ENCODE results near the gene TRPM8.

TRPM8 gene

DNA sequence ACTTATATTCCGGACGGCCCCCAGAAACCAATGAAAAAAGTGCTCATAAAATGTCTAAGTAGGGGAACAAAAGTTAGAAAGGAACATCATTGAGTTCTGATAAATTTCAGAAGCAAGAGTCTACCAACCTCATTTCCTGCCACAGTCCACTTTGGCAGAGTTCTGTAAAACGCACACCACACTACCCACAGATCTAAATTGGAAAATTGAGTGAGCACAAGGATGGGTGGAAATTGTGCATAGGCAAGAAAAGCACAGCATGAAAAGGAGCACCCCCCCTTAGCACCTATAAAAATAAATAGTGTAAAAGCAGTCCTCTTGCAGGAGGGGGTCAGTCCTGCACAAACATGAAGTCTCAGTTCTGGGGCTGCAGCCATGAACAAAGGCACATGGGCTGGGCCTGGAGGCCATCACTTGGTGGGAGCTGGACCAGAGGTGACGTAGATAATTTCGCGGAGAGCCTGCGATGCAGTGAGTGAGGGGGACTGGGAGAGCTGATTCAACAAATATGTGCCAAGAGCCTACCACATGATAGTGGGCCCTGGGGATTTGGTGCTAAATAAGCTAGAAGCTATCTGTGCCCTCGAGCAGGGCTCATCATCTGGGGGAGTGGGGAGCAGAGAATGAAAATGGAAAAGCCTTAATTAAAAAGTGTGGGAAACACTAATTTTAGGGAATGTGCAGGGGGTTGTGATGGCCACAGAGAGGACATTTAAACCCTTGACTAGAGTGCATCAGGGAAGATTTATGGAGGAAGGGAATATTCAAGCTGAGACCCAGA, 84.4 kb downstream of the TRPM8 start:
- no peak for DNase-seq (ENCODE audit: low read depth in 2 of 3, low spot score in 2 of 3)

DNA sequence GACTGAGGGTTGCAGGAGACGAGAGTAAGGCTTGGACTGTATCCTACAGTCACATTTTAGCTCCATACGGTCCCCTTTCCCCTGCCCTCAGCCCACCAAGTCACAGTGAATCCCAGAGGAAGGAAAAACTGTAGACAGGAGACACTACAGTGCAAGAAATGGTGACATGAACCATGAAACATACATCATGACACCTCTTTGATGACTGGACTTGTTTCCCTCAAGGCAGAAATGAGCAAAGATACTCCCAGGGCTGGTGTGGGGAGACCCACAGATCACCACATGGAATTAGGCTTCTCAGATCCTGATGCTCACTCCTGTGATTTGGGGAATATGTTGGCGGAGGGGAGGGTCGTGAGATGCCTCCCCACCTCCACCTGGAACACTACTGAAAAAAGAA, 85.1 kb downstream of the TRPM8 start:
- DNase-seq (ENCODE audit: low read depth in 2 of 3, low spot score in 2 of 3) = no peak

DNA sequence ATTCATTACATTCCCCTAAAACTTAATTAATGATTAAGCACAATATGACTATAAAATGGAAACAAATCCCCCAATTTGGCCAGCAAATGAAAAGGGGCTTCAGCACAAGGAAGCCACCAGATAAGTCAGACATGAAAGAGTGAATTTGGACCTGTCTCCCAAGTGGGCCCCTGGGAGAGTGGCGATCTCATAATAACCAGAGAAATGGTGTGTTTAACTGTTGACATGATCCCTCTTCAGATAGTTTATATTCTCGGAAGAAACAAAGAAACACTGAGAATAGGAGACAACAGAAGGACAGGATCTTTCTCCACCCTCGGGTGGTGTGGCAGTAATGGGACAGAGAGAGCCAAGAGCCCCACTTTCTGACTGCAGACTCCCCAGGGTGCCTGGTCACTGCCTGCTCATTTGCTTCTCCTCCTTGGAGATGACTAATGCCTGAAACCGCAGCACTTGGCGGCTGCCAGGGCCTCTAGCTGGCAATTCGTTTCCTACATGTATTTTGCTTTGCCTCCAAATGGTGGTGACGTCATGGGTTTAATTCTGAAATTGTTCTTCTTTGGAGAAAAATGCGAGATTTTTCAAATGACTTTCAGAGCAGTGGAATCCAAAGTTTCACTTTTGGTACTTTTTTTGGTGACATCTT, 86.9 kb downstream of the TRPM8 start:
- no peak for DNase-seq (ENCODE audit: low read depth in 2 of 3, low spot score in 2 of 3)

DNA sequence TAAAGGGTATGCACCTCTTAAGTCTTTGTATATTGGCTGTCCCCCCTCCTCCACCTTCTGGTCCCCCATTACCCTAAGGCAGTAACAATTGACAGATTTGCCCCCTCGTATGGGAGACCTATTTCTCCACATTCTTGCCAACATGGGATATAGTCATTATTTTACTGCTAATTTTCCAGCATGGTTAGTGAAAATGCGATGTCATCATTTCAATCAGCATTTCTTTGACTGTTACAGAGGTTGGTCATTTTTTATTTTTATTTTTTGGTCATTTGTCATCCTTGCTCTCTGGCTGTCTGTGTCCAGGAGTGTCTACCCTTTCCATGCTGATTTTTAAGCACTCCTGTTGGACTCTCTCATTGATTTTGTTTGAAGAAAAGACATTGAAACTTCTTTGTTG, 88.0 kb downstream of the TRPM8 start:
- DNase-seq (ENCODE audit: low read depth in 2 of 3, low spot score in 2 of 3) = no peak

DNA sequence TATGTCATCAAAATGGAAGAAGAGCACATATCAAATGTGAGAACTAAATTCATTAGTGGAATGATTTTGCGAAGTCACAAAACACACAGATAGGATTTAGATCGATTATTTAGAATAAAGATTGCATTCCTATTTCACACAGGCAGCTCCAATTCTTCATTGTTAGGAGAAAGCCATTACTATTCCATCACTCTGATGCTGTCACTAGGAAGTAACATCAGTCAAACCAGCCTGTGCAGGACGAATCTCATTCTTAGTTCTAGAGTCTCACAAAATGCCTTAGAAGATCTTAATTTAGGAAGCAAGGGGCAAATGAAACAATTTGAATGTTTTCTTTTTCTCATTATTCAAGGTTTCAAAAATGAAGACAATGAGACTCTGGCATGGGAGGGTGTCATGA, 89.3 kb downstream of the TRPM8 start:
- DNase-seq (ENCODE audit: low read depth in 2 of 3, low spot score in 2 of 3) = no peak

DNA sequence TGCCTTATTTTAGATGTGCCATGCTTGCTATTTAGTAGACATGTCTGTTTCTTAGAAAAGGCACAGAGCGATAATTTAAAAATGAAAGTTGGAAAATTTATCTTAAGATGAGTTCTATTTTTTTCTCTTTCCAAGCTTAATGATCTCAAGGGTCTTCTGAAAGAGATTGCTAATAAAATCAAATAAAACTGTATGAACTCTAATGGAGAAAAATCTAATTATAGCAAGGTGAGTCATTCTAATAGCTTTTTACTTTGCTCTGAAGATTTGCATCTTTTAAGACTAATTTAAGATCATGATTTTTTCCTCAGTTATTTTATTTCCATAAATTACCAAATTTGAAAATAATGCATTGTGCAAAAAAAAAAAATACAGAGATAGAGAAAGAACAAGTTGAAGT, 97.3 kb downstream of the TRPM8 start:
- no peak for DNase-seq (ENCODE audit: low read depth in 2 of 3, low spot score in 2 of 3)

DNA sequence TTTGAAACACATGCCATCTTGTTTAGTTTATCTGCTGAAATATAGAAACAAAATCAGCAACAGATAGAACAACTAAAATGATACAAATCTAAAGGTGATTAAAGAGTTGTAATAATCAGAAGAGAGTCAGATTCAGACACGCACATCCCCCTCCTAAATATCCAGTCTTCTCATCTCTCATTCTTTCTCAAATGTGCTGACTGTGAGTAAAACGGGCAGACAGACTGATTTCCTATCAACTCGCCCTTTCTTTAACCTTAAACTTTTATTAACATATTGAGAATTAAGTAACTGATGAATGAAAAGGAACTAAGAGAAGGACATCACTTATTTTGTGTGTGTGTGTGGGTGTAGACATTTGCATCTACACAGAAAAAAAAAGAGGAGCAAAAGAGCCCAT, 98.7 kb downstream of the TRPM8 start:
- no peak for DNase-seq (ENCODE audit: low read depth in 2 of 3, low spot score in 2 of 3)

DNA sequence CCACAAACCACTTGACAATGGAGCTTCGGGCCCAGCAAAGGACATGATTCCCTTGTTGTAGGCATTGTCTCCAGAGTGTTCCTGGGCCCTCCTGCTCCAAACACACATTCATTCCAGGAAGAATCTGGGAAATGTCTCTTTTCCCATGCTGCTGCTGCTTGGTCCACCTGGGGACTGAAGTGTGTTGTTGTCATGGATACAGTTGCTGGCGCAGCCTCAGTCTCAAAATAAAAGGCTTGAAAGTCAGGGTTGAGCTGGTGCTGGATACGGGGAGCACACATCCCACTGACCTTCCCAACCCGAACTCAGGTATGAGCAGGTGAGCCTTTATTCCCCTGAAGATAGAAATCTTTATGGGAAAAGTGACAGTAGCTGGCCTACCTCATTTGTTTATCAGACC, 102.7 kb downstream of the TRPM8 start:
- no peak for DNase-seq (ENCODE audit: low read depth in 2 of 3, low spot score in 2 of 3)

DNA sequence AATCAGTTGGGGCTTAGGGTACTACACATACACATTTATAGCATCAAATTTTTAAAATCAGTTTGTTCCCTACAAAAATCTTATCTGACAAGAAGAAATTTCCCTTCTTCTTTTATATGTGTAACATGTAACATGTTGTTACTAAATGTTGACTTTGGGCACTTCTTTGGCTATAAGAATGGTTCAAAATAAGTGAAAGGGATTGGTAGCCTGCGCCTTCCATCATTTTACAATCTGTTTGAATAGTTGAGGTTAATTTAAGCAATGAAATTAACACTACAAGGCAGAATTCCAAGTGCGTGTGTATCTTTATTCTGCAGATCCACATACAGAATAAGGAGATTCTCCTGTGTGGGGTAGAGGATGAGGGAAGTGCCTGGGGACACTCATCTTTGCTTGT, 103.2 kb downstream of the TRPM8 start:
- DNase-seq (ENCODE audit: low read depth in 2 of 3, low spot score in 2 of 3) = no peak

DNA sequence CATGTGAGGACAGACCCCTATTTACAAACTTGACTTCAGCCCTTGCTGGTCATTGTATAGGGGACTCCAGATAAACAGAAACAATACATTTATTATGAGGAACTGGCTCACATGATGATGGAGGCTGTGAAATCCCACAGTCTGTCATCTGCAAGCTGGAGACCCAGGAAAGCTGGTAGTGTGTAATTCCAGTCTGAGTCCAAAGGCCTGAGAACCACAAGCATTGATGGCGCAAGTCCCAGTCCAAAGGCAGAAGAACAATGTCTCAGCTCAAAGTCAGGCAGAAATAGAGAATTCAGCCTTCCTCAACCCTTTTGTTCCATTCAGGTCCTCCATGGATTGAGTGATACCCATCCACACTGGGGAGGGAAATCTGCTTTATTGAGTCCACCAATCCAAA, 105.3 kb downstream of the TRPM8 start:
- DNase-seq (ENCODE audit: low read depth in 2 of 3, low spot score in 2 of 3) = no peak

DNA sequence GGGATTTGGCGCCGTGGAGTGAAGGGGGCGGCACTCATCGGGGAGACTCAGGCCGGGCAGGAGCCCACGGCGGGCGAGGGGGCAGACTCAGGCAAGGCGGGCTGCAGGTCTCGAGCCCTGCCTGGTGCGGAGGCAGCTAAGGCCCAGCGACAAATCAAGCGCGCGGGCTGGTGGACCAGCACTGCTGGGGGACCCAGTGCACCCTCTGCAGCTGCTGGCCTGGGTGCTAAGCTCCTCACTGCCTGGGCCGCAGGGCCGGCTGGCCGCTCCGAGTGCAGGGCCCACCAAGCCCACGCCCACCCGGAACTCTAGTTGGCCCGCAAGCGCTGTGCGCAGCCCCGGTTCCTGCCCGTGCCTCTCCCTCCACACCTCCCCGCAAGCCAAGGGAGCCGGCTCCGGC, 107.1 kb downstream of the TRPM8 start:
- no peak for DNase-seq (ENCODE audit: low read depth in 2 of 3, low spot score in 2 of 3)

DNA sequence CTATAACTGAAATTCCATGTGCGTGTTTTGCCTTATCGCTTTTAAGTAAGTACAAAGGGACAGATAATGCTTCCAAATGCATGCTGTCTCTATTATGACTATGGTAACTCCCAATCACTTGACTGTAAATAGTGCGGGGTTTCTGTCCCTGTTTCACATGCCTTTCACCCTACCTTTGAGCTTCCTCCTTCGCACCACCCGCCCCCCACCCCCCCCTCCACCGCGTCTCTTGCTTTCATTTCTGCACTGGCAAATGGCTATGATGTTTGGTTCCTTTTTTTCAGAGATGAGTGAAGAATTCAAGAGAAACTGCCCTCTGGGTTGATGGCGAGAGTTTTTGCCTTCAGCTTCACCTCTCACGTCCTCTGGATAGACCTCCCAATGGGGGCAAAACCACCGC, 108.3 kb downstream of the TRPM8 start:
- no peak for DNase-seq (ENCODE audit: low read depth in 2 of 3, low spot score in 2 of 3)

DNA sequence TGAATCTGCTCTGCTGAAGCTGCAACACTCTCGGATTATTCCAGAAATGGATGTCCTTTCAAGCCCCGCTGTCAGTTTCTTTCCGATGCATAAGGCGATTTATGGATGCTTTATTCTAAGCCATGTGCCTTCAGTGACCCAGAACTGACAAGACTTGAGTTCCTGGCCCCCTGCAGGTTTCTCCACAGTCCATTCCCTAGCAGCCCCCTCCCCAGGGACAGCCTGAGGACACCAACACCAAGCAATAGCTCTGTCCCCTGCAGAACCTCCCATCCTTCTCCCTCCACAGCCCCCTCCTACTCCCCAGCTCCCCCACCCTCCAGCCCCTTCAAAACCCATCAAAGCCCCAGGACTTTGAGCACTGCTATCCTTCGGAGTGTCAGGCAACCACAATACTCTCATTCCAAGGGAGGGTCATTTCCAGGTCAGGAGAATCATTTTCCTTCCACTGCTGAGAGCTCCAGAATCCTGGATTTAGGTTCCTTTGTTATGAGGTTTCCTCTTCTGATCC, 108.8 kb downstream of the TRPM8 start:
- DNase-seq (ENCODE audit: low read depth in 2 of 3, low spot score in 2 of 3) = no peak

DNA sequence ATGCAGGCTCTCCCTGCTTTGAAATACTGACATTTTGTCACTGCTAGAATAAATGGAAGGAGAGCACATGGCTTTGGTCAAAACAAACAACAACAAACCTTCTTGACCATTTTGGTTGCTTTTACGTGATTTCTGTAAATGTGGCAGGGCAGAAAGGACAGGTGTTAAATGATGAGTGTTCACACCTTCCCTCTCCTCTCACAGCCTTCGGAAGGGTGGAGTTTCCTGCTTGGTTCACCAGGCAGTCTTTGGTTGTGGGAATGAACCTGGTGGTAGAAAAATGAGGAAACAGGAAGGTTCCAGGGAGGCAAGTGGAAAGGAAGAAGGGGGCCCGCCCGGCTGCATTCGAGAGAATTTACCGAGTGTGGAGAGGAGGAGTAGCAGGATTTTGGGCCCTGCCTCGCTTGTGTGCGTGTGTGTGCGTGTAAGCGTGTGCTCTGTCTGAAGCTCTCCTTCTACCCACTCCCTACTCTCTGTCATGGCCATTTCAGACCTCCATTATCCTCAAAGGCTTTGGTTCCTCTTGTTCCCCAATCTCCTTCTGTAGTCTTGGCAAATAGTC, 109.6 kb downstream of the TRPM8 start:
- no peak for DNase-seq (ENCODE audit: low read depth in 2 of 3, low spot score in 2 of 3)

DNA sequence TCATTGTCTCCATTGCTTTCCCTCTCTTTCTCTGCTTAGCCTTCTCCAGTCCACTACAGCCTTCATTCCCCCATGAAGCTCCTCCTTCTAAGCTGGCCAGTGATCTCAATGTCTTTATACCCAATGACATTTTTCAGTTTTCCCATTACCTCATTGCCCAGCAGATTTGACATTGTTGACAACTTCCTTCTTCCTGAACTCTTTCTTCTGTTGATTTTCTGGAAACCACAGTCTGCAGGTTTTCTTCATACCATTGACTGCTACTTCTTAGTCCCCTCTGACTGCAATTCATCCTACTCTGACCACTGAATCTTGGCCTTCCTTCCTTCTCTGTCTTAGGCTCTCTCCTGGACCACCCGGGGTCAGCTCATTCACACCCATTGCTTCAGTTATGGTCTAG, 110.5 kb downstream of the TRPM8 start:
- no peak for DNase-seq (ENCODE audit: low read depth in 2 of 3, low spot score in 2 of 3)

DNA sequence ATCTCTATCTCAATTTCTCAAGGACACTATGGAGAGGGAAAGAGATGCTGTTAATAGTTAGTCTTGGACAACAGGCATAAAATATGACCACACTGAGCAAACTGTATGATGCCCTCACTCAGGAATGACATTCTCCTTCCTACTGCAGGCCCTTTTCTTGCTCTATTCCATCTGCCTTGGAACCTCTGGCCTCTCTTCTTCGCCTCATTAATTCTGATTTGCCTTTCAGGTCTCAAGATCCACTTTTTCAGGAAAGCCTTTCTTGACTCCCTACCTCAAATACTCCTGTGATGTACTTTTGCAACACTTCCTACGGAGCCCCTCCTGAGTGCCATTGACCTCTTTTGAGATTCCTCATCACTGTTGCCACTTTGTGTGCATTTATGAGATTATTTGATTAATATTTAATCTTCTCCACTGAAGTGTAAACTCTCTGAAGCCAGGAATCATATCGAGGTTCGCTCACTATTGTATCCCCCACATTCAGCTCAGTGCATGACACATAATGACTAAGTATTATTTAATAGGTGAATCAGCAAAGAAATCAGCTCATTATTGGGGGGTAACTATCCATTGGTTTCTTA, 112.1 kb downstream of the TRPM8 start:
- no peak for DNase-seq (ENCODE audit: low read depth in 2 of 3, low spot score in 2 of 3)

DNA sequence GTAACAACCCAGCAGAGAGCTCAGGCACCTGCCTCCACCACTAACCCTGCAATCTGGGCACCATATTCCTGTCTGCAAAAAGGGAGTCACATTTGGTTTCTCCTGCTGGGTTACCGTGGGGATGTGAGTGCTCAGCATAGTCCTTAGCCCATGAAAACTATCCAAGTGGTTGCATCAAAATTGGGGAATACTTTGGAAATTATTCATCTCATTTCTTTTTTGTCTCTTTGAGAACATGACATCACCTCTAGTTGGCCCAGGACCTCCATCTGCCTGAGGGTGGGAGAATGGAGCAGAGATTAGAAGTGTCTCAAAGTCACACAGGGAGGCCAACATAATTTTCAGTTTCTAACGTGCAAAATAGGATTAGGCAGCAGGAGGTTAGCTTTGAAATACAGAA, 114.0 kb downstream of the TRPM8 start:
- DNase-seq (ENCODE audit: low read depth in 2 of 3, low spot score in 2 of 3) = no peak

DNA sequence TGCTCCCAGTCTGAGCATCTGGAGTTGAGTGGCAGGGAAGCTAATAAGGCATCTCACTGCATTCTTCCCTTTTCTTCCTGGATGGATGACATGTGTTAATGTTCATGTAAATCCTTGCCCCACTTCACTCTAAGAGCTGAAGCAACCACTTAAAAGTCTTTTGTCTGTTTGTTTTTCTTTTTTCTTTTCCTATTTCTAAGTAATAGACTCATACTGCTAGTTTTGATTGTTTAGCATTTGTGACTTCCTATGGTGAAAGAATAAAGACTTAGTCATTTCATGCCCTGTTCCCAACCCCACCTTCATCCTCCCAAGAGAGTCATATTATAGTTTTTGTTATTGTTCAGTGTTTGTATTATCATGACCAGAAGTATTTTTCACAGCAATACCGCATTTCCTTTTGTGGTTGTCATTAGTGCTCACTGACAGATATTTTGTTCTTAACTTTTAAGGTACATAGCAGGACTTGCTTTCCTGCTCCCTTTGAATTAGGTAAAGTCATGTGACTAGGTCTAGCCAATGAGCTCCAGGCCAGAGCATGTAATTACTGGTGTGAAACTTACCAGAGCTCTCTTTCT, 115.2 kb downstream of the TRPM8 start:
- no peak for DNase-seq (ENCODE audit: low read depth in 2 of 3, low spot score in 2 of 3)

DNA sequence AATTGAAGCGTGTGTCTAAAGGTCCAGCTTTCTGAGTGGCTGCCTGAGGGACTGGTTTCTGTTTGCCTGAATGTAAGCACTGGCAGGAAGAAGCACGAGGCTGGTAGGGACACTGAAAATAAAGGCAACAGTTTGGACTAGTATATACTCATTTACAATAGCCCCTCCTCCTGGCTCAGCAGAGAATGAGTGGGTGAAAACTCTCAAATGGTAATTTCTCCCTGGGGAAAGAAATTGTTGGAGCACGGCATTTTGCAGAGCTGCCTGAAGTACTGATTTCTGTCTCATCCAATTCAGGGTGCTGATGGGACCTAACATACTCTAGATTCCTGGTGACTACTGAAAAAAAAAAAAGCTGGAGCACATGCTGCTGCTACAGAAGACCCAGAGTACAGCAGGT, 116.0 kb downstream of the TRPM8 start:
- DNase-seq (ENCODE audit: low read depth in 2 of 3, low spot score in 2 of 3) = no peak

DNA sequence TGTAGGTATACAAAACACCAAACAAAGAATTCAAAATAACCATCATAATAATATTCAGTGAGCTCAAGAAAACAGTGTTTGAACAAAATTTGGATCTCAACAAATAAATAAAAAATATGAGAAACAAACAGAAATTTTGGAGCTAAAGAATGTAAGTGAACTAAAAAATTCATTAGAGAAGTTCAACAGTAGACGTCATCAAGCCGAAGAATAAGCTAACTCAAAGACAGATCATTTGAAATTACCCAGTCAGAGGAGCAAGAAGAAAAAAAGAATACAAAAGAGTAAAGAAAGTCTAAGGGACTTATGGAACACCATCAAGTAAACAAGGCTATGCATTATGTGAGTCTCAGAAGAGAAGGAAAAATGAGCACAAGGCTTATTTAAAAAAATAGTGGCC, 116.7 kb downstream of the TRPM8 start:
- DNase-seq (ENCODE audit: low read depth in 2 of 3, low spot score in 2 of 3) = no peak

DNA sequence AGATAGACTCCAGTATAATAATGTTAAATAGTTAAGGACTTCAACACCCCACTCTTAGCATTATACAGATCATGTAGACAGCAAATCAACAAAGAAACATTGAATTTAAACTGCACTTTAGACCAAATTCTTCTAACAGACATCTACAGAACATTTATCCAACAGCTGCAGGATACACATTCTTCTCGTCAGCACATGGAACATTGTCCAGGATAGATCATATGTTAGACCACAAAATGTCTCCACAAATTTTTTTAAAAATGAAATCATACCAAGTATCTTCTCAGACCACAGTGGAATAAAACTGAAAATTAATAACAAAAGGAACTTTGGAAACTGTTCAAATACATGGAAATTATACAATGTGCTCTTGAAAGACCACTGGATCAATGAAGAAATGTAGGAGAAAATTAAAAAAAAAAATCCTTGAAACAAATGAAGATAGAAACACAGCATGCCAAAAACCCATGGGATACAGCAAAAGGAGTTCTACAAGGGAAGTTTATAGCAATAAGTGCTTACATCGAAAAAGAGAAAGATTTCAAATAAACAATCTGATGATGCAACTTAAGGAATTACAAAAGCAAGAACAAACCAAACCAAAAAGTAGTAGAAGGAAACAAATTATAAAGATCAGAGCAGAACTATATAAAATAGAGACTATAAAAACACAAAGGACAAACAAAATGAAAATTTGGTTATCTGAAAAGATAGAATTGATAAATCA, 121.1 kb downstream of the TRPM8 start:
- DNase-seq (ENCODE audit: low read depth in 2 of 3, low spot score in 2 of 3) = no peak

Data from activated CD8-positive, alpha-beta memory T cell treated with anti-CD3 and anti-CD28 coated beads for 48 hours (primary cell).